HG03060 (cell line): ENCODE measurements around the gene TLE4.
"Not testable (repeated sequence)": the region's sequence is repeated elsewhere in the genome, so short reads cannot be mapped to it uniquely, and the experiment has no call there.

Source experiments
- ATAC-seq: cut with Tn5 transposase; IDR thresholded peaks from one replicate; pipeline ENCODE4 v1.9.1; 2021; ENCODE audit warnings: low read depth, moderate number of reproducible peaks; ENCODE audit not compliant: unreplicated experiment

TLE4 gene

DNA sequence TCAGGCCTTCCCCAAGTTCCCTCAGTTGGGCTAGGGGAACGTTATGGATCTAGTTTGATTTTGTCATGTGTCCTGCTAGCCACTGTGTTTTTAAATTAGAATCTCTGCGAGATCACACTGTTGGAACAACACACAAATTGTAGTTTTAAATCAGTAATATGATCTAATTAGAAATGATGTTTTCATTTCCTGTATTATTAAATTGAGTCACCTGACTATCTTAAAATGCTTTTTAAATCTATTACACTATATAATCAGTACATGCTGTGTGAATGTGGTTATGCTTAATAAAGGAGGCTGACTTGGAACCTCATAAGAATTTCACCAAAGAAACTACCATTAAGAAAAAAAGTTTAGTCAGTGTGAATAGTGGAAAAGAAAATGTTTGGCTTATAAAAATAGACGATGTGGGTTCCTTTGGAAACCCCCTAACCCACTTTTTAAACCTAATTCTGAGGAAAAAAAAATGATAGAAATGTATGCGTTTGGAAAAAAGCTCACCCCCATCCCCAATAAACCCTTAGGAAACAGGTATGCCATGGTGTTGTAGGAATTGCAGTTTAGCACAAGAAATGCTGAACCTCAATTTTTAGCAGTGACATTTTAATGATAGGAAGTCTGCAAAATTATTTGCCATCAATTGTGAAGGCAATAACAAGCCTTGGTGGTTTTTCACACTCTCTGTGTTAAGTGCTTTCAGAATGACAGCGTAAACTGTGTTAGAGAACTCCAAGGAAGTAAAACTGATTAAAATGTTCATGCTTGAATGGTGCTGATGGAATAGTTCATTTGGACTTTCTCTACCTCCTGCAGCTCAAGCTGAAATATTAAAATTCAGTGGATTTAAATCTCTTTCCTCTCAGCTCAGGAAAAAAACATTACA is 59.0 kb downstream of the TLE4 start:
- ATAC-seq, result peak; percentile 51

DNA sequence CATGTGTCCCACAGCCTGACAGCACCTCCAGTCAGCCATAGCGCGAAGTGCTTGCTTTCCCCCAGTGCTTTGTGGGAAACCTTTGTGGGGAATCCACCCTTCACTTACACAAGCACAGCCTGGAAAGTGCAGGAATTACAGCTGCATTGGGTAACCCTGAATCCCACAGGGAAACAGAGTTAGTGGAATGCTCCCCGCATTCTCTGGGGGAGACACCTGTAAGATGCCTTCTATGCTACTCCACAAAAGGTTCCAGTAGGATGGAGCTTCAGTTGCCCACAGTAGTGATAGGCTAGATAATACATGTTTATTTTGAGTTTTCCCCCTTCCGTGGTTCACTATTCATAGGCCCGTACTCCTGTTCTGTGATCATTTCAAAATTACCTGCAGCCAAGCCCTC is 60.3 kb downstream of the TLE4 start:
- ATAC-seq, result no peak

DNA sequence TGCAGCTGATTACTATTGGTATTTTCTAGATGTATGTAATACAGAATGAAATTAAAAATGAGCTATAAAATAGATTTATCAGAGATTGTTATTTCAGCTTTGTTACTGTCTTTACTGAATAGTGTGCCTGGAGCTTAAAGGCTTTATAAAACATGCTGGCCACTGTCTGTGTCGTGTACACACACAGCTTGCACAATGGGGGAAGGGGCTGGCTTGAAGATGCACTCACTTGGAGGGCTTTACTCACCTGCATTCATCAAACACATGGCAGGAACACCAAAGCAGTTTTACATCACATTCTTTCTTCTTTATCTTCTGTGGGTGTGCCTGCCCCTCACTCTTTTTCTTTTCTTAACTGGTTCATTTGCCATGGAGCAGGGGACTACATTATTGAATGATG is 60.9 kb downstream of the TLE4 start:
- no peak for ATAC-seq

DNA sequence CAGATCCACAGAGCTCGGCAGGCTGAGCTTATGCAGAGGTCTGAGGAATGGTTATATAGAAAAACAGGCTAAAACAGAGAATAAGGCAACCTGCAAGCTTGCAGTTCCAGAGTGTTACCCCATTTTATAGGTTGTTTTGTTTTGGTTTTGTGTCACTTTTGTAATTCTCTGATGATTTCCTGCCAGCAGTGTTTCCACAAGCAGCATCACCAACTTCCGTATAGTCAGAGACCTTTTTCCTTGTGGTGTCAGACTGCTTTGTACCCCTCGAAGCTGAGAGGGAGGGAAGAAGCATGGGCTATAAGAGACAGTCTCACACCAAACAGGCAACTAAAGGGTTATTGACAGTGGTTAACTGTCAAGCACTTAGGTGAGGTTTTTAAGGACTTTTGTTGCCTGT is 61.8 kb downstream of the TLE4 start:
- ATAC-seq, result no peak

DNA sequence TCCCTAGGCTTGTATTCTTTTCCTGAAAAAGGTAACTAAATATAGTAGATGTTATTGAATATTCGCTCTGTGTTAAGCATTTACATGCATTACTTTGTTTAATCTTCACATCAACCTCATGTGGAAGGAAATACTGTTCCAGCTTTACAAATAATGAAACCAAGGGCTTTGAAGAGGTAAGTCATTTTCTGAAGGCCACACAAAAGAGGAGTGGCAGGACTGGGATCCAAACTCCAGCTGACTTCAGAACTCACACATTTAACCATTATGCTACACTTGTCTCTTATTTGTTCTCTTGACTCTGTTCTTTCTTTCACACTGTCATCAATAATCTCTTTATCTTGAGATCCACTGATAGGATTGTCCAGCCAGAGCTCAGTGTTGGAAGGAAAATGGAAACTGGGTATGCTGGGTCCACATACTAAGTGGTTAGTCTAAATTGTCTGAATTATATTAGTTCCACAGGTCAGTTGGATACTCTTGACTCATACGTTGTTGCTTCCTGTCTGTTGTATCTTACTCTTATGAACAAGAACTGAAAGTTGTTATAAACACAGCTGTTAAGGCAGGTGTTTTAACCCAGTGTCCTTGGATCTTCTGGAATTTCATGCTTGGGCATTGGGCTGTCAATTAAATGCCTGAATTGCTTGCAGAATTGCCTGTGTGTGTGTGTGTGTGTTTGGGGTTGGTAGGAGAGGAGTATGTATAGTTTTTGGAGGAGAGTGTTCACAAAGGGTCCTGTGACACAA is 65.6 kb downstream of the TLE4 start:
- ATAC-seq, result no peak

DNA sequence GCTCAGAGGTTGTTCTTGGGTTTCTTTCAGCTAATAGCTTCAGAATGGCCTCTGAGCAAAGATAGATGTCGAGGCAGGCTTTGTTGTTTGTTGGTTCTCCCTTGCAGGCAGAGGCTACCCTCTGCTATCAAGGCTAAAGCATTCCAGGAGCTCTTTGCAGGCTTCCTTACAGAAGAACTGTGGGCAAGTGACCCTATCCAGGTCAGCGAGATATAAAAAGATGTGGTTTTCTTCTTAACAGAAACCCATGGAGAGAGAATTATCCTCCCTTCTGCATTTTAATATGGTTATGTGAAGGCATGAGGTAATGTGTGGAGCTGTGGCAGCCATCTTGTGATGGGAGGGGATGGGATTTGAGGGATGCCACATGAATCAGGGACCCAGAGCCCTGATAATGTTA is 67.0 kb downstream of the TLE4 start:
- ATAC-seq, result no peak

DNA sequence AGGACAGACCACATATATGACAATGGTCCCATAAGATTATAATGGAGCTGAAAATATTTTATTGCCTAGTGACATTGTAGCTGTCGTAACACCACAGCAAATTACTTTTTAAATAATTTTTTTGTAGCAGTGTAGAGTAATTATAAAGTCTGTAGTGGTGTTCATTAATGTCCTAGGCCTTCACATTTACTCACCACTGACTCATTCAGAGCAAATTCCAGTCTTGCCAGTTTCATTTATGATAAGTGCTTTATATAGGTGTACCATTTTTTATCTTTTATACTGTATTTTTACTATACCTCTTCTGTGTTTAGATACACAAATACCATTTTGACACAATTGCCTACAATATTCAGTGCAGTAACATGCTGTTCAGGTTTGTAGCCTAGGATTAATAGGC is 67.6 kb downstream of the TLE4 start:
- no peak for ATAC-seq

DNA sequence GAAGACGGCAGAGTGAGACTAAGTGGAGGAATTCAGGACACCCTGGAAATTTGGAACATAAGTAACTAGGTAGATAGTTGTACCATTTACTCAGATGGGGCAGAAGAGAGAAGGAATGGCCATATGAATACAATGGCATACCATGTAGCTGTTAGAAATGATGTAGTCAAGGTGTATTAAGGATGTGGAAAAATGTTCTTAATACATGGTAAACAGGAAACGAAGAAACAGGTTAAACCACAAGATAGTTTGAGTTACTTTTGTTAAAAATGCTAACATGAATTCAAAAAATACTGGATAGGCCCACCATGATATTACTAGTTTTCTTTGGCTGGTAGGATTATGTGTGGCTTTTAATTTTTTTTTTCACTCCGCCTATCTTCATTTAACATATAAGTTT is 68.3 kb downstream of the TLE4 start:
- not testable (repeated sequence) for ATAC-seq

DNA sequence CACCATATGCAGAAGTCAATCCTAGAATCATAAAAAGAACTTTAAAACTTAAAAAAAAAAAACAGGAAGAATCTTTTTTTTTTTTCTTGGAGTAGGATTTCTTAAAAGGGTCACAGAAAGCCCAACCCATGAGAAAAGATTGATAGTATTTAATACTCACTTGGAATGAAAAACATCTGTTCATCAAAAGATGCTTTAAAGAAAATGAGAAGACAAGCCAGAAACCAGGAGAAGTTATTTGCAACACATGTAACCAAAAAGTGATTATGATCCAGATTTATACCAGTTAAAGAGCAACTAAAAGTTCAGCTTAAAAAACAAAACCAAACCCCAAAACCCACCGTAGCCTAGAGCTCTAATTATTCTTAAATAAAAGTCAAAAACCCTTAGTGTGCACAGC is 69.3 kb downstream of the TLE4 start:
- no peak for ATAC-seq

DNA sequence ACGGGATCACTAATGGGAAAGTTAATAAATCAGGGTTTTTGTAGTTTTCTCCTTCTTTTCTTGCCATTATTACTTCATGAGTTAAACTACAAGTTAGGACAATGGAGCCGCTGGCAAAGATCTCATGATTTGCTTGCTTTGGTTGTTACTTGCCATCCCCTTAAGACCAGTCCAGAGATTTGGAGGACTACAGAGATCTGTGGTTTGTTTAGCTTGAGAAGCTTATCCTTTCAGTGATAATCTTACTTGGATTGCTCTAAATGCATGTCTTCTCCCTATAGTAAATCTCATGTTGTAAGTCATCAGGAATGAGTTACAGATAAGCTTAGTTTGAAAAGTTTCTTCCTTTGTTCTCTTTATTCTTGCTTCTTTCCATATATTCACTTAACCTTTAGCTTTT is 70.9 kb downstream of the TLE4 start:
- ATAC-seq, result no peak

DNA sequence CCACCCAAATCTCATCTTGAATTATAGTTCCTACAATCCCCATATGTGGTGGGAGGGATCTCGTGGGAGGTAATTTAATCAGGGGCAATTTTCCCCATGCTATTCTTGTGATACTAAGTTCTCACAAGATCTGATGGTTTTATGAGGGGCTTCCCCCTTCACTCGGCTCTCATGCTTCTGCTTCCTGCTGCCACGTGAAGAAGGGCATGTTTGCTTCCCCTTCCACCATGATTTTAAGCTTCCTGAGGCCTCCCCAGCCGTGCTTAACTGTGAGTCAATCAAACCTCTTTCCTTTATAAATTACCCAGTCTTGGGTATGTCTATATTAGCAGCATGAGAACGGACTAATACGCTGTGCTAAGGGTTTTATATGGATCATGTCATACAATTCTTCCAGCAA is 72.3 kb downstream of the TLE4 start:
- ATAC-seq, result no peak

DNA sequence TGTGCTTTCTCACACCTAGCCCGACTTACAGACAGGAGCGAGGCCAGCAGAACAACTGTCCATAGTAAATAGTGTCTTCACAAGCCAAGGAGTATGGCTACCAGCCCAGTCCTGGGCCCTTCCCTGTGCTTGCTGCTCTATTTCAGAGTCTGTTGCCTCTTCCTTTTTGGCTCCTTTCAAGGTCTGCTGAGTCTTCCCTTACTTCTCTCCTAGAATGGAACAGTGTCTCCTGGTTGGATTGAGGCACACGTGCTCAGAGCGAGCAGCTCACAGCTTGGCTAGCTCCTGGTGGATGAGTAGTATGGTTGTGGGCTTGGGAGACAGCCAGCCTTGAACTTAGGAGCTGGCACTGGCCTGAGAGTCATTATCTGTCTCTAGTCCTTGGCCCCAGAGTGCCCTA is 72.8 kb downstream of the TLE4 start:
- no peak for ATAC-seq

DNA sequence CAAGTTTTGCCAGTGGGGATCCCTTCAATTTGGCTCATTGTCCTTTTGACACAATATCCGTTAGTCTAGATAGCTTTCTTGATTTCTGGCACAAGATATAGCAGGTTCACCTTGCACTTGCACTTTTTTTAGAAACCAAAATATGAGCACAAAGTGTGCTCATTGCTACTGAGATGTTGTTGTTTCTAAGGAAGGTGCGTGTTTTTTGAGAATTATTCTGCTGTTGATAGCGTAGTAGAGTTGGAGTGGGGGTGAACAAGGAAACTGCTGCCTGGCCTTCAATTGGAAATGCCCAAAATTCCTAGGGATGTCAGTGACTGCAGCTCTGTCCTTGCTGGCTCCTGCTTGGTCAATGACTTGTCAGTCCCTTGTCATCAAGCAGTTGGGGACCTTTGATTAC is 73.3 kb downstream of the TLE4 start:
- no peak for ATAC-seq

DNA sequence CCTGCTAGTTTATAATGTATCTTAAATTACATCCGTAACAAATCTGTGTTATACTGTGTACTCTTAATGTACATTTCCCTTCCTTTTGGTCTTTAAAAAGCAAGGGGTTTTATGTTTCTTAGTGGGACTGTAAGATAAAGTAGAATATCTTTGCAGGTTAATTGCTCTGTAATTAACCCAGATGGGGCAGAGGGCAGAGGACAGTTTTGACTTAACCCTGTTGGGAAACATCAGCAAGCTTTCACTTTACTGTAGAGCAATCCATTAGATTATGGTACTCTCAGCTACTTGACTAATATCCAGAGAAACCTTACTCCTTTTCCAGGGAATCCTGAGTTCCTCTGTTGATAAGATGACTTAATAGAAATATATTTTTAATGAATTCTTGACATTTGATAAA is 74.3 kb downstream of the TLE4 start:
- no peak for ATAC-seq

DNA sequence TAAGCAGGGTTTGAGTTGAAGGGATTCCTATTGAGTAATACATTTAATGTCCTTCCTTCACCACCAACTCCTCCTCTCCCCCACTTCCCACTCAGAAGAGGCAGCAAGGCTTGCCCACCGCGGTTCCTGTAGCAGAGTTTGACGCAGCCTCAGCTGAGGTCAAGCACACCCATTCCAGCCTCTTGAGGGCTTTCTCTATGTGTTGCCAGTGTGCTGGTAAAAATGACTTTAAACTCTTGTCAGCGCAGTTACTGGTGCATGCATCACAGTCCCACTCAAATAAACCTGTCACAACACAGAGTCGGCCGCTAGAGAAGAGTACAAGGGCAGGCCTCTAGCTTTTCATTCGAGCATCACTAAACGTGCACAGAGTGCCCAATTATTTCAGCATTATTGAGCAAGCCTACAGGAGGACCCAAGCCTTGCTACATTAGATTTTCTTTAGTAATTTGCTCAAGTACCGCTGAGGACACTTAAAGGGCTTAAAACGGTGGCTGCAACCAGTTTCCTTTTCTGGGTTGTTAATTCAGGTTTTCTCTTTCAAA is 79.6 kb downstream of the TLE4 start:
- ATAC-seq, result no peak

DNA sequence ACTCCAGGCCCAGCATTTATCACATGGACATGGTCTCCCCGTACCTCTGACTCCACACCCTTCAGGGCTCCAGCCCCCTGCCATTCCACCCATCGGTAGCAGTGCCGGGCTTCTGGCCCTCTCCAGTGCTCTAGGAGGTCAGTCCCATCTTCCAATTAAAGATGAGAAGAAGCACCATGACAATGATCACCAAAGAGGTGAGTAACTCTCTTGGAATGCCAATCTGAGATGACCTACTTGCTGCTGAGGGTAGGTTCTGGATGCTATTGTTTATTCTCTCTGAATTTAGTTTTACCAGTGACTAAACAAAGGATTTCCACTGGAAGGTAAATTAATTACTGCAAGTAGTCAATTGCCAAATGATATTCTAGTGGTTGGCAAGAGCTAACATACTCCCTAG is 80.8 kb downstream of the TLE4 start:
- ATAC-seq, result no peak

DNA sequence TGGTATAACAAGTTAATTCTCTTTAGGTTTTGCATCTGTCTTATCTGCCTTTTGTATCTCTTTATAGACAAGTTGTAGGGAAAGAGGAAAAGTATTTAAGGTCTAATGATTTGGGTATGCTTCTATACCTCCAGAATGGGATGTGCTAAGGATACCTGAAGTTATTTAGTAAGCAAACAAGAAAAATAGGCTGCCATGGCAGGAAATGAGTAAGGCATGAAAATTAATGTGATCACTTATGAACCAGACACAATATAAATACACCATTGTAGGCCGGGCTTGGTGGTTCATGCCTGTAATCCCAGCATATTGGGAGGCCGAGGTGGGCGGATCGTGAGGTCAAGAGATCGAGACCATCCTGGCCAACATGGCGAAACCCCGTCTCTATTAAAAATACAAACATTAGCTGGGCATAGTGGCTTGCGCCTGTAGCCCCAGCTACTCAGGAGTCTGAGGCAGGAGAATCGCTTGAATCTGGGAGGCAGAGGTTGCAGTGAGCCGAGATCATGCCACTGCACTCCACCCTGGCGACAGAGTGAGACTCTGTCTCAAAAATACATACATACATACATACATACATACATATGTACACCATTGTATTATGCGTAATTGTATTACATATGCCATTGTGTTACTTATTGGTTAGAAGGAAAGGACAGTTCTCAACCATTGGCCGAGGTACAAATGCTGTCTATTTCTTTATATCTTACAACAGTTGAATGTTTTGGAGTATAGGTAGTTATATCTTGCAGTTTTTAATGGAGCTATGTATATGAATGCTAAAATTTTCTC is 83.0 kb downstream of the TLE4 start:
- ATAC-seq, result not testable (repeated sequence)

DNA sequence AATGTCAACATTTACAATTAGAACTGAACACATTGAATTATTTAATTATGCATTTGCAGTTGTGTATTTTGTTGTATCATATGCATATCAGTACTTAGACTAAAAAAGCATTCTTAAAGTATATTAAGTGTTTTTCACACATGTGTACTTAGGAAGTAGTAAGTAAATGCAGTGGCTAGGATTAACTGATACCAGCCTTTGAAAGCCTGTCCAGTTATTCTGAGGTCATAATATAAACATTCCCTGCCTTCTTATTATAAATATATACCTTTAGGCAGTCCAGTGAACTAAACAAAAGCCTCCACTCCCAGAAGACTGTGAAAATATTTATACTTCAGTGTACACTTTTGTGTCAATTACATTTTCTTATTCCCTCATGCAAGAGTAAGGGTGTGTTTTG is 83.8 kb downstream of the TLE4 start:
- ATAC-seq, result no peak

DNA sequence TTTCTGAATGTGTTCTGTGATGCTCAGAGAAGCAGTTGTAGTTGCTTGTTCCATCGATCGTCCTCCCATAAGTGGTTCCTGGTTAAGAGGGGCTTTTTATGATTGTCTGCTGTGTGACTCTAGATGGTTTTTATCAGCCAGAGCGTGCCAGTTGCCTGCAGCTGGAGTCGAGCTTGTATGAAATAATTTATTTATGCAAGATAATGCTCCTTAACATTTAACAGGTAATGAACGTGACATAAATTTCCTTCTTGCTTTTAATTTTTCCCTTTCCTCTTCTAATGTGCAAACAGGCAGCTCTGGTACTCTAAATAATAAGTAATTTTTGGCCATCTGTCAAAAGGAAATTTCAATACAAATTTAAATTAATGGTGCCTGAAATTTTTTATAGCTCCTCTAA is 84.4 kb downstream of the TLE4 start:
- no peak for ATAC-seq

DNA sequence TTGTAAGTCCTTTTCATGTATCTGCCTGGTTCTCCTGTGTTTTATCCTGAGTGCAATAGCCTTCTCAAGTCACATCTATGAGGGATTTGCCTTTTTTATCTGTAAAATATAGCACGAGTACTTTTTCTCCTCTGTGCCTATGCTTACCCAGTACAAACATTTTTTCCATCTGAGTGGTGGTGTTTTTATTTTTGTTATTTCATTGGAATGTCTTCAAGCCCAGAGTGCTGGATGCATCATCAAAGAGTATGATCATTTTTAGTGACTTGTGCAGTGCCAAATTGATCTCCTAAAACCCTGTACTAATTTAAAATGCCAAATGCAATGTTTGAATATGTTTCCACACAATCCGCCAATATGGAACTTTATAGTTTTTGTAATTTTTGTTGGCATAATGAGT is 86.1 kb downstream of the TLE4 start:
- no peak for ATAC-seq

DNA sequence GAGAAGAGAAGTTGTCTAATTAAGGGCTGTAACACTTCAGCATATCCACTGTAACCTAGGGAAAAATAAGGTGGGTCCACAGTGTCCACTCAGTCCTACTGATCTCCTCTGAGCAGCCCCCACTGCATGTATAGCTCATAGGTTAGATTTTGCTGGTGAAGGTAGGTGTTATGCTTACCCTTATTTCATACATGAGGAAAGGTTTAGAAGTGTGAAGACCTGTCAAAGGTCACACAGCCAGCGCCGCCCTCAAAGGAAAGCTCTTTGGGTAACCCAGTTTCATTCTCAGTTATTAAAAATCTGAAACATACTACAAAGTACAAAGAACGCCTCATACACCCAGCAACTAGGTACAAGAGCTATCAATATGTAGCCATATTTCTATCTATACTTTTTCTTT is 87.2 kb downstream of the TLE4 start:
- no peak for ATAC-seq
